HCT116 (cell line): ENCODE measurements around the gene CISTR.

ENCODE experiments used
- CBX3 ChIP-seq: IDR thresholded peaks from 2 replicates; pipeline ENCODE4 v1.6.1; 2012; ENCODE audit warnings: low read depth
- CEBPB ChIP-seq: IDR thresholded peaks from 2 replicates; pipeline ENCODE4 v1.6.1; 2012; ENCODE audit warnings: low read depth
- CTCF ChIP-seq, 3 experiments: fragments of 200-600 bp in 1 of 3; sonication (generic) in 1 of 3; IDR thresholded peaks in 2 of 3; conservative IDR thresholded peaks in 1 of 3; 2 replicates each; pipeline ENCODE4 v1.5.1; 2012 to 2017; ENCODE audit warnings: low read depth in 2 of 3, low read length in 2 of 3, antibody characterized with exemption in 1 of 3, borderline replicate concordance in 1 of 3, control low read depth in 1 of 3, mild to moderate bottlenecking in 1 of 3, mixed read lengths in 1 of 3, mixed run types in 1 of 3, moderate library complexity in 1 of 3; ENCODE audit not compliant: insufficient read depth in 1 of 3
- EZH2 ChIP-seq: fragments of 200-600 bp; sonication (generic); IDR thresholded peaks from 2 replicates; pipeline ENCODE4 v1.6.1; 2017; ENCODE audit warnings: antibody characterized with exemption, mixed run types
- FOSL1 ChIP-seq: IDR thresholded peaks from 2 replicates; pipeline ENCODE4 v1.6.1; 2012; ENCODE audit warnings: low read depth
- JUND ChIP-seq: IDR thresholded peaks from 2 replicates; pipeline ENCODE4 v1.6.1; 2012
- POLR2A ChIP-seq: IDR thresholded peaks from 2 replicates; pipeline ENCODE4 v1.7.0; 2011; ENCODE audit warnings: borderline replicate concordance; ENCODE audit not compliant: insufficient read depth, insufficient read length; ENCODE audit errors: extremely low read depth
- POLR2AphosphoS5 ChIP-seq: IDR thresholded peaks from 2 replicates; pipeline ENCODE4 v1.6.1; 2011; ENCODE audit warnings: mild to moderate bottlenecking, low read depth, low read length, moderate library complexity
- RAD21 ChIP-seq: IDR thresholded peaks from 2 replicates; pipeline ENCODE4 v1.6.1; 2012; ENCODE audit warnings: low read depth, mild to moderate bottlenecking
- SIN3A ChIP-seq: IDR thresholded peaks from 2 replicates; pipeline ENCODE4 v1.6.1; 2012; ENCODE audit warnings: low read depth
- ZFX ChIP-seq: fragments of 450-650 bp; IDR thresholded peaks from 2 replicates; pipeline ENCODE4 v1.6.1; 2017
- TF ChIP-seq, protein P1 (sequence below): IDR thresholded peaks from 2 replicates; pipeline ENCODE4 v1.6.1; 2012; ENCODE audit warnings: low read depth

DNA sequence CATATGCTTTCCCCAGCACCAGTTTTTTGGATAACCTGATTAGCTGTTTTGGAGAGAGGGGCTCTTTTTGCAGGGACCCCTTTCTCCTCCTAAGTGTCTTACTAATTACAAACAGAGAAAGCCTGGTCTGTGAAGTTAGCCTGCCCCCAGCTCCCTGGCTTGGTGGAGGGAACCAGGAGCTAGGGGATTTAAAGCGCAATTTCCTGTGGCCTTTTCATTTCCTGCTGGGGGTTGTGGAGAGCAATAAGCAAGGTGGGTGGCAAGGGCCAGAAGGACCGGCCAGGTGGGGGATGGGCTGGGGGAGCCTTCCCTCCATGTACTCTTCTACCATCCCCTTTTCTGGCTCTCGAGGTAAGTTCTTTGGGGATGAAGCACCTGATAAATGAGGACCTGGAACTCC is 4.1 kb upstream of the CISTR start:
- TF ChIP-seq JUND (no peak), CTCF (IDR thresholded peaks at IDR 0.05 in 2 of 3, conservative IDR thresholded peaks at IDR 0.05 in 1 of 3; ENCODE audit: borderline replicate concordance in 1 of 3, insufficient read depth in 1 of 3, low read depth in 2 of 3, low read length in 2 of 3) (no peak; a peak in 1 of 6 replicates), POLR2AphosphoS5 (no peak), EZH2 (no peak), CEBPB (no peak), FOSL1 (no peak), POLR2A (no peak), CBX3 (no peak), ZFX (no peak), RAD21 (no peak), SIN3A (no peak)
- TF ChIP-seq, protein P1, sequence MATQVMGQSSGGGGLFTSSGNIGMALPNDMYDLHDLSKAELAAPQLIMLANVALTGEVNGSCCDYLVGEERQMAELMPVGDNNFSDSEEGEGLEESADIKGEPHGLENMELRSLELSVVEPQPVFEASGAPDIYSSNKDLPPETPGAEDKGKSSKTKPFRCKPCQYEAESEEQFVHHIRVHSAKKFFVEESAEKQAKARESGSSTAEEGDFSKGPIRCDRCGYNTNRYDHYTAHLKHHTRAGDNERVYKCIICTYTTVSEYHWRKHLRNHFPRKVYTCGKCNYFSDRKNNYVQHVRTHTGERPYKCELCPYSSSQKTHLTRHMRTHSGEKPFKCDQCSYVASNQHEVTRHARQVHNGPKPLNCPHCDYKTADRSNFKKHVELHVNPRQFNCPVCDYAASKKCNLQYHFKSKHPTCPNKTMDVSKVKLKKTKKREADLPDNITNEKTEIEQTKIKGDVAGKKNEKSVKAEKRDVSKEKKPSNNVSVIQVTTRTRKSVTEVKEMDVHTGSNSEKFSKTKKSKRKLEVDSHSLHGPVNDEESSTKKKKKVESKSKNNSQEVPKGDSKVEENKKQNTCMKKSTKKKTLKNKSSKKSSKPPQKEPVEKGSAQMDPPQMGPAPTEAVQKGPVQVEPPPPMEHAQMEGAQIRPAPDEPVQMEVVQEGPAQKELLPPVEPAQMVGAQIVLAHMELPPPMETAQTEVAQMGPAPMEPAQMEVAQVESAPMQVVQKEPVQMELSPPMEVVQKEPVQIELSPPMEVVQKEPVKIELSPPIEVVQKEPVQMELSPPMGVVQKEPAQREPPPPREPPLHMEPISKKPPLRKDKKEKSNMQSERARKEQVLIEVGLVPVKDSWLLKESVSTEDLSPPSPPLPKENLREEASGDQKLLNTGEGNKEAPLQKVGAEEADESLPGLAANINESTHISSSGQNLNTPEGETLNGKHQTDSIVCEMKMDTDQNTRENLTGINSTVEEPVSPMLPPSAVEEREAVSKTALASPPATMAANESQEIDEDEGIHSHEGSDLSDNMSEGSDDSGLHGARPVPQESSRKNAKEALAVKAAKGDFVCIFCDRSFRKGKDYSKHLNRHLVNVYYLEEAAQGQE = no peak
